ENCODE data around the gene CSH2.

Gene CSH2

DNA sequence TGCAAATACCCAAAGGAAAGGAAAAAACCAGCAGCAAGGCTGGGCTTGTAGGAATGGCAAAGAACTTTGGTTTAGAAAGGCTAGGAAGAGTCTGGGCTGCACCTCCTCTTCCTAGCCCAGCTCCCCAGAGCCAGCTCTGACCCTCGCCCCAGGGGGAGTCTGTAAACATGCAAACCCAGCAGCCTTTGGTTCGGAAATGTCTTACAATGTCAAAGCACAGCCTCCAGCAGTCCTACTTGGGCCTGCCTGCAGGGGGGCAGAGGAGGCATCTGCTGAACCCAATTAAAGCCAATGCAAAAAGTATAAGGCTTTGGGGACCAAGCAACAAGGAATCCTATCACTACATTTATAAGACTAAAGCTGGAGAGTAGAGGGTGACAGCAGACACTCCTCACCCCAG lies 41.0 kb downstream of the CSH2 start:
- TF ChIP-seq FOXP2 (optimal IDR thresholded peaks at IDR 0.05; ENCODE audit: borderline replicate concordance, extremely low read depth, extremely low read length, insufficient read depth) (no peak), SIN3A (IDR thresholded peaks at IDR 0.05; ENCODE audit: borderline replicate concordance, insufficient read depth, low read length) (no peak), TAF1 (IDR thresholded peaks at IDR 0.05; ENCODE audit: borderline replicate concordance, insufficient read depth, low read length) (no peak), POLR2AphosphoS5 (IDR thresholded peaks at IDR 0.05; ENCODE audit: low read depth, low read length) (no peak)
- TF ChIP-seq, protein P1, sequence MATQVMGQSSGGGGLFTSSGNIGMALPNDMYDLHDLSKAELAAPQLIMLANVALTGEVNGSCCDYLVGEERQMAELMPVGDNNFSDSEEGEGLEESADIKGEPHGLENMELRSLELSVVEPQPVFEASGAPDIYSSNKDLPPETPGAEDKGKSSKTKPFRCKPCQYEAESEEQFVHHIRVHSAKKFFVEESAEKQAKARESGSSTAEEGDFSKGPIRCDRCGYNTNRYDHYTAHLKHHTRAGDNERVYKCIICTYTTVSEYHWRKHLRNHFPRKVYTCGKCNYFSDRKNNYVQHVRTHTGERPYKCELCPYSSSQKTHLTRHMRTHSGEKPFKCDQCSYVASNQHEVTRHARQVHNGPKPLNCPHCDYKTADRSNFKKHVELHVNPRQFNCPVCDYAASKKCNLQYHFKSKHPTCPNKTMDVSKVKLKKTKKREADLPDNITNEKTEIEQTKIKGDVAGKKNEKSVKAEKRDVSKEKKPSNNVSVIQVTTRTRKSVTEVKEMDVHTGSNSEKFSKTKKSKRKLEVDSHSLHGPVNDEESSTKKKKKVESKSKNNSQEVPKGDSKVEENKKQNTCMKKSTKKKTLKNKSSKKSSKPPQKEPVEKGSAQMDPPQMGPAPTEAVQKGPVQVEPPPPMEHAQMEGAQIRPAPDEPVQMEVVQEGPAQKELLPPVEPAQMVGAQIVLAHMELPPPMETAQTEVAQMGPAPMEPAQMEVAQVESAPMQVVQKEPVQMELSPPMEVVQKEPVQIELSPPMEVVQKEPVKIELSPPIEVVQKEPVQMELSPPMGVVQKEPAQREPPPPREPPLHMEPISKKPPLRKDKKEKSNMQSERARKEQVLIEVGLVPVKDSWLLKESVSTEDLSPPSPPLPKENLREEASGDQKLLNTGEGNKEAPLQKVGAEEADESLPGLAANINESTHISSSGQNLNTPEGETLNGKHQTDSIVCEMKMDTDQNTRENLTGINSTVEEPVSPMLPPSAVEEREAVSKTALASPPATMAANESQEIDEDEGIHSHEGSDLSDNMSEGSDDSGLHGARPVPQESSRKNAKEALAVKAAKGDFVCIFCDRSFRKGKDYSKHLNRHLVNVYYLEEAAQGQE (IDR thresholded peaks at IDR 0.05; ENCODE audit: insufficient read depth in 1 of 2, low read depth in 2 of 2, low read length in 2 of 2): no peak

DNA sequence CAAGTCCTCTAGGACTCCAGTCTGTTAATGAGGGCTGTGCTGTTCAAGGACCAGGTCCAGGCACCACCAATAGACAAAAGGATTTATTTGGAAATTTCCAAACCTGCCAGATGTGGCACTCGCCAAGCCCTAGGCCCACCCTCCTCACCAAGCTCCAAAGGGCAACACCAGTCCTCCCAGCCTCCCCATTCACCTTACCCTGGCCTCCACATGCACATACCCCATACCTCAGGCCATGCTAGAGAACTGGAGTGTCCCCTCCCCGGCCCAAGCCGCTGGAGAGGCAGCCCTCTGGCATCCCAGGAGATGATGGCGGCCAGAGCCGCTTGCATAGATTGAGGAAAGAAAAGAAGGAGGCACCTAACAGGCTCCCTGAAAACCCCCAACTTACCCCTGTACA lies 41.5 kb downstream of the CSH2 start:
- TF ChIP-seq TAF1 (IDR thresholded peaks at IDR 0.05; ENCODE audit: borderline replicate concordance, insufficient read depth, low read length) (no peak), FOXP2 (optimal IDR thresholded peaks at IDR 0.05; ENCODE audit: borderline replicate concordance, extremely low read depth, extremely low read length, insufficient read depth) (no peak), SIN3A (IDR thresholded peaks at IDR 0.05; ENCODE audit: borderline replicate concordance, insufficient read depth, low read length) (no peak), POLR2AphosphoS5 (IDR thresholded peaks at IDR 0.05; ENCODE audit: low read depth, low read length) (no peak; the same call in 1 of the 2 replicates)
- TF ChIP-seq, protein P1 (IDR thresholded peaks at IDR 0.05; ENCODE audit: insufficient read depth in 1 of 2, low read depth in 2 of 2, low read length in 2 of 2): no peak

DNA sequence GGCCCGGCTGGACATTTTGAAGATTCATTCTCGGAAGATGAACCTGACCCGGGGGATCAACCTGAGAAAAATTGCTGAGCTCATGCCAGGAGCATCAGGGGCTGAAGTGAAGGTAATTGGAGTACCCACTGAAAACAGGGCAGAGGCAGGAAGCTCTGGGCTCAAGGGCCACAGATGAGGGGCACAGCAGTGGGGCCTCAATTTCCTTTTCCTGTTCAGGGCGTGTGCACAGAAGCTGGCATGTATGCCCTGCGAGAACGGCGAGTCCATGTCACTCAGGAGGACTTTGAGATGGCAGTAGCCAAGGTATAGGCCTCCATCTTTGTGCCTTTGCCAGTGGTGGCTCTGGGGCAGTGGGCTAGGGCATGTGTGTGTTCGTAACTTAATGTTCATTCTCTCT lies 42.0 kb downstream of the CSH2 start:
- TF ChIP-seq FOXP2 (optimal IDR thresholded peaks at IDR 0.05; ENCODE audit: borderline replicate concordance, extremely low read depth, extremely low read length, insufficient read depth): no peak
- TF ChIP-seq, protein P1 (IDR thresholded peaks at IDR 0.05; ENCODE audit: insufficient read depth in 1 of 2, low read depth in 2 of 2, low read length in 2 of 2): no peak

DNA sequence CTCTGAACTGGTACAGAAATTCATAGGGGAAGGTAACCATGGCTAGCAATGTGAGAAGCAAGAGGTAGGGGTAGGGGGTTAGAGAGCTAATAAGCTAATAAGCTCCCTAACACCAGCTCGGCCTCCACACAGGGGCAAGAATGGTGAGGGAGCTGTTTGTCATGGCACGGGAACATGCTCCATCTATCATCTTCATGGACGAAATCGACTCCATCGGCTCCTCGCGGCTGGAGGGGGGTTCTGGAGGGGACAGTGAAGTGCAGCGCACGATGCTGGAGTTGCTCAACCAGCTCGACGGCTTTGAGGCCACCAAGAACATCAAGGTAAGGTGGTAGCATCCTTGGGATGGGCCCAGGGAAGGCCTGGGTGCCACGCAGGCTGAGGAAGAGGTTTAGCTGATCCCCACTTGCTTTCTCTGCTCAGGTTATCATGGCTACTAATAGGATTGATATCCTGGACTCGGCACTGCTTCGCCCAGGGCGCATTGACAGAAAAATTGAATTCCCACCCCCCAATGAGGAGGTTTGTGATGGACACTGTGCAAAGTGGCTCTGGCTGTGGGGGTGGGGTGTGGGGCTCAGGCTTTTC lies 42.5 kb downstream of the CSH2 start:
- no peak for TF ChIP-seq POLR2AphosphoS5 (IDR thresholded peaks at IDR 0.05; ENCODE audit: low read depth, low read length)
- TF ChIP-seq SIN3A (IDR thresholded peaks at IDR 0.05; ENCODE audit: borderline replicate concordance, insufficient read depth, low read length): no peak
- TF ChIP-seq TAF1 (IDR thresholded peaks at IDR 0.05; ENCODE audit: borderline replicate concordance, insufficient read depth, low read length): no peak
- no peak for TF ChIP-seq FOXP2 (optimal IDR thresholded peaks at IDR 0.05; ENCODE audit: borderline replicate concordance, extremely low read depth, extremely low read length, insufficient read depth)
- TF ChIP-seq, protein P1 (IDR thresholded peaks at IDR 0.05; ENCODE audit: insufficient read depth in 1 of 2, low read depth in 2 of 2, low read length in 2 of 2): no peak

DNA sequence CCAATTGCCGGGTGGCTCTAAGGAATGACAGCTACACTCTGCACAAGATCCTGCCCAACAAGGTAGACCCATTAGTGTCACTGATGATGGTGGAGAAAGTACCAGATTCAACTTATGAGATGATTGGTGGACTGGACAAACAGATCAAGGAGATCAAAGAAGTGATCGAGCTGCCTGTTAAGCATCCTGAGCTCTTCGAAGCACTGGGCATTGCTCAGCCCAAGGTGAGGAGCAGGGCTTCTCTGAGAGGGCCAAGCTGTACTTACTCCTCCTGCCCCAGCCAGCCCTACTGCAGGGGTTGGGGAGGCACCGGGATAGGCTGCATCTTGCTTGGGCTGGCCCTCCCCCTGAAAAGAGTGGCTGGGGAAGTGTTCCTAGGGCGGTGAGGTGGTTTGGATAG lies 43.2 kb downstream of the CSH2 start:
- TF ChIP-seq SIN3A (IDR thresholded peaks at IDR 0.05; ENCODE audit: borderline replicate concordance, insufficient read depth, low read length): no peak
- TF ChIP-seq, protein P1 (IDR thresholded peaks at IDR 0.05; ENCODE audit: insufficient read depth in 1 of 2, low read depth in 2 of 2, low read length in 2 of 2): no peak
- TF ChIP-seq POLR2AphosphoS5 (IDR thresholded peaks at IDR 0.05; ENCODE audit: low read depth, low read length): no peak; the same call in 1 of the 2 replicates
- TF ChIP-seq FOXP2 (optimal IDR thresholded peaks at IDR 0.05; ENCODE audit: borderline replicate concordance, extremely low read depth, extremely low read length, insufficient read depth): no peak
- no peak for TF ChIP-seq TAF1 (IDR thresholded peaks at IDR 0.05; ENCODE audit: borderline replicate concordance, insufficient read depth, low read length)
